Right cardiac atrium (tissue), 5 donors: Measurements from ENCODE around the gene ING5. TPM values are rescaled to one million over a fixed set of nuclear protein-coding genes. Genes with fewer than 3 reads are reported as not detected.

Experiments used
- ATAC-seq, 2 donors: fragments of 200-7000 bp; cut with Tn5 transposase; one replicate each; pipeline versions ENCODE4 v1.8.0 to v1.9.1; 2020; ENCODE audit warnings: moderate library complexity in 2 of 2, mild to moderate bottlenecking in 1 of 2
- DNase-seq, 3 donors: peaks; one replicate each; pipeline ENCODE4 v3.0.0-alpha.2; 2020
- H3K27ac ChIP-seq: one replicate; pipeline ENCODE4 v1.5.1; 2013; ENCODE audit warnings: mild to moderate bottlenecking, low read length, control low read depth, moderate library complexity
- H3K27me3 ChIP-seq: one replicate; pipeline ENCODE4 v1.6.1; 2013; ENCODE audit not compliant: control insufficient read depth, insufficient read depth
- H3K4me1 ChIP-seq: one replicate; pipeline ENCODE4 v1.6.1; 2013; ENCODE audit warnings: low read length; ENCODE audit not compliant: control insufficient read depth, insufficient read depth
- H3K4me3 ChIP-seq: one replicate; pipeline ENCODE4 v1.5.1; 2013; ENCODE audit warnings: low read length, control low read depth
- H3K9me3 ChIP-seq: one replicate; pipeline ENCODE4 v1.6.1; 2013; ENCODE audit warnings: low read length; ENCODE audit not compliant: control insufficient read depth
- WGBS: extraction: QIAGEN DNeasy Blood & Tissue Kit; methylation state at CpG from one replicate; pipeline ENCODE4 v1.1.7; 2013; 5-methylcytosine and 5-hydroxymethylcytosine counted together
- intact Hi-C, 4 donors: fragments of 100-400 bp; cut with DNase I; formaldehyde crosslinking; loops; one replicate each; pipeline versions ENCODE4 v1.11.0 to v1.14.0; 2022 to 2023
- polyA plus RNA-seq: library from polyadenylated mRNA; stranded (reverse); fragments of 200-250 nt; gene quantifications from one replicate; pipeline ENCODE4 v1.2.3, GENCODE V29; 2013
- total RNA-seq, 4 donors: library from RNA; stranded (reverse); fragmentation: NEBNext Ultra II Directional; extraction: Animal tissue kit (Norgen Biotek cat#: 25700); gene quantifications; one replicate each; pipeline ENCODE4 v1.2.1, GENCODE V29; 2021
- donor health status: healthy with polysubstance abuse.
- donor health status: DM: no; HTN: yes; CAD: no.
- donor health status: DM: no; HTN: no; CAD: no.
- donor health status: DM: no; HTN: yes; CAD: no; lungs with severe emphysema.
- donor health status: DM: yes; HTN: yes; CAD: no.

The ING5 gene
- total and polyA plus RNA-seq, 5 donors, result 20.8 to 25.6 (median 21.0) TPM

- Histone ChIP-seq H3K4me1 (no peaks in the 10 kb centered on the region), H3K4me3 (no peak overlapping the region), H3K27me3 (no peaks in the 10 kb centered on the region), H3K9me3 (no peaks in the 10 kb centered on the region), H3K27ac (no peak overlapping the region)
- ATAC-seq (no peak), DNase-seq (peak in 2 of 3 donors; percentile 38 to 49)
- intact Hi-C loops, result no loop called here
- 76% methylated on average over 29 of the region's 29 CpGs for WGBS
Measured at GRCh38 chr2:241773511-241774418, 71.9 kb downstream of the ING5 start.

- H3K27me3 ChIP-seq, result no peaks in the 10 kb centered on the region
- no peak overlapping the region for H3K4me3 ChIP-seq
- DNase-seq, result peak in 2 of 3 donors; percentile 60
- no peak for ATAC-seq
- no peak overlapping the region for H3K27ac ChIP-seq
- no peaks in the 10 kb centered on the region for H3K9me3 ChIP-seq
- 62% methylated on average over 40 of the region's 40 CpGs for WGBS
- intact Hi-C loops, result no loop called here
- H3K4me1 ChIP-seq, result no peaks in the 10 kb centered on the region
Measured at GRCh38 chr2:241774419-241775222, 72.8 kb downstream of the ING5 start.

DNA sequence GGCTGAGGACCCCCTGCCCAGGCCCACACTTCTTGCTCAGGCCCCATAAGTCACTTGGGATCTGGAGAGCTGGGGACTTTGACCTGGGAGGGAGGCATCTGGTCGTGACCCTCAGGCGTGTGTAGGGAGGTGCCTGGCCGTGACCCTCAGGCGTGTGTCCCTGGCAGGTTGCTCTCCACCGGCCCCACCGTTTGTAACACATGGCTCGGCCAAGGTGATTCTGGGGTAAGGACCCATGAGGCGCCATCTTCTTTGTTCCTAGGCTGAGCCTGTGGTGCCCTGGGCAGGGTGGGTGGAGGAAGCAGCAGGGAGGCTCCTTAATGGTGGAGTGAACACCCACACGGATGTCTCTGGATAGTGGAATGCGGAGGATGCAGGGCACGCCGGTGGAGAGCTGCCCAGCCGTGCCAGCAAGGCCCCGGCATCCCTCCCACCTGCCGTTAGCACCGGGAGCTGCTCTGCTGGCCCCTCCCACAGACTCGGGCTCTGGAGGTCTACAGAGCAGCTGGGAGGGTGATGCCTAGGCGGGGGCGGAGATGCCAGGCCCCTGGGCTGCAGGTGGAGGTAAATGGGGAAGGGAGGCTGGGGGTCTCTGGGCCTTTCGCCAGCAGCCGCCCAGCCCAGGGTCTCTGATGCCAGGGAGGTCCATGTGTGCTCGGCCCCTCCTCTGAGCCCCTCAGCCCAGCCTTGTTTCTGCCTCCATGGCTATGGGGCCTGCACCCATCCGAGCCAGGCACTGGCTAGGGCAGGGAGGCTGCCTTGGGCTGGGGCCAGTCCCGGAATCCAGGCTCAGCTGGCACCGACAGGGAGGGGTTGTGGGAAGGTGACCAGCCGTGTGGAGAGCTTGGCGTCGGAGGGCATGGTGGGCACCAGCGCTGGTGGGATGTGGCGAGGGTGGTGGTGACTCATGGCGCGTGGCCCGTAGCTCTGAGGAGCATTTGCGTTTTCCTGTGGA lies 73.7 kb downstream of the ING5 start:
- no peak for ATAC-seq
- 65% methylated on average over 34 of the region's 34 CpGs for WGBS
- no peak overlapping the region for H3K27ac ChIP-seq

DNA sequence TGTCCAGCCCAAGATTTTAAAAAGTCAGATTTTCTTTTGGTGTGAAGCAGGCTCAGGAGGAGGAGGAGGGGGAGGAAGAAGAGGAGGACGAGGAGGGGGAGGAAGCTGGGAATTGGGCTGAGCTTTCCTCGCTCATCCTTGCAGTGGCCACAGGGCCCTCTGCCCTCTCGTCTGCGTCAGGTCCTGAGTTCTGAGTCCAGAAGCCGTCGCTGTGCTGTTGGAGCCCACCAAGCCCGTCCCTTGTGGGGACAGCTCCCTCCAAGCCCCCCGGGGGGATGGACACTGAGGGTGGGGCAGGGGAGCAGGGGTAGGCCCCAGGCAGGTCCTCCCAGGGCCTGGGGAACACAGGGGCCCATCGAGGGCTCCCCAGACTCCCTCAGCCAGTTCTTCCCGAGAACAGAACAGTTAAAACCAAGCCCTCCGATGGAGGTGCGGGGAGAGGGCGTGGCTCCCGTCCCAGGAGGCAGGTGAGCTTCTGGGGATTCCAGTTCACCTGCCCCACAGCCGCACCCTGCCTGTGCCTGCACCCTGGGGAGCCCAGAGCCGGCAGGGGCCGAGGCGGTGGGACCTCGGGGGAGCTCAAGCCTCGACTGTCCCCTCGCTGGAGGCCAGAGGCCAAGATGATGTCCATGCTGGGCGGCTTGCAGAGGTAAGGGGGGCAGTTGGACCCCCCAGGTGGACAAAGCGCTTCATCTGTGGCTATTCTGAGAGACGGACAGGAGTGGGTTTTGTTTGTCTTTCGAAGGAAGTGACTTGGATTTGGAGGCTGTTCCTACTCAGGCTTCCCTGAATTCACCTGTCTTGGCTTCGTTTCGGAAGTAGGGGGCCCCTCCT lies 74.7 kb downstream of the ING5 start, which contains the start of gene GAL3ST2:
Gene GAL3ST2 (plus strand): TSS at position 487 of the 834 bp plus-strand sequence. CDS start 134 bp downstream, at position 621.
- DNase-seq, result peak in 2 of 3 donors; percentile 29 to 37
- intact Hi-C loops, result no loop called here
- H3K27me3 ChIP-seq, result no peaks in the 10 kb centered on the region
- no peak for ATAC-seq
- no peak within 1 kb of the TSS for H3K4me3 ChIP-seq
- H3K4me1 ChIP-seq, result no peaks in the 10 kb centered on the region
- H3K27ac ChIP-seq, result no peak within 1 kb of the TSS
- 77% methylated on average over 27 of the region's 27 CpGs for WGBS
- H3K9me3 ChIP-seq, result no peaks in the 10 kb centered on the region

More for the DNA sequence above, 73.7 kb downstream of the ING5 start:
- intact Hi-C loops, result no loop called here
- Histone ChIP-seq H3K4me3 (no peak overlapping the region), H3K4me1 (no peaks in the 10 kb centered on the region), H3K9me3 (no peaks in the 10 kb centered on the region), H3K27me3 (no peaks in the 10 kb centered on the region)
- peak in 2 of 3 donors; percentile 45 to 48 for DNase-seq

DNA sequence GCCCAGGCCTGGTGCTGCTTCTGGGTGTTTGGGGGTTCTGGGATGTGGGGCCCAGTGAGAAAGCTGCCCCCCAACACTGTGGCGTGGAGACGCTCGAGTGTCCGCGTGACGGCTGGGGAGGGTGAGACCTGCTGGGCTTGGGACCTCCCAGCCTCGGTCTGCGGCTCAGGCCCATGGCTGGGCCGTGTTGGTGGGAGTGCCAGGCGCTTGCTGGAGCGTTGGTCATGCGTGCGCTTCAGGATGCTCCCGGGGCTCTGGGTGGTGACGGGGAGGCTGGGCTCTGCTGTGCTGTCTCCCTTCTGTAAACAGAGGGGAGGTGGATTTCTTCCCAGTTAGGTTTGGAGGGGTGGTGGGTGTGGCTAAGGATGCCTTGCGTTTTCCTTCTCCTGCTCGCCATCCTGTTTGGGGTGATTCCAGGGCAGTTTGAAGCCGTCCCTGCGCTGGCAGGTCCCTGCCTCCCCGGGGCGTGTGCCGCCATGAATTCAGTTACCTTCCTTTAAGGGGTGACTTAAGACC lies 75.4 kb downstream of the ING5 start:
- ATAC-seq (no peak), DNase-seq (peak in 2 of 3 donors; percentile 17 to 18)
- Histone ChIP-seq H3K27me3 (no peaks in the 10 kb centered on the region), H3K4me1 (no peaks in the 10 kb centered on the region), H3K27ac (no peak overlapping the region), H3K9me3 (no peaks in the 10 kb centered on the region), H3K4me3 (no peak overlapping the region)
- intact Hi-C loops, result no loop called here
- WGBS, result 72% methylated on average over 22 of the region's 22 CpGs

GRCh38 chr2:241777686-241778627 lies 76.1 kb downstream of the ING5 start:
- 74% methylated on average over 21 of the region's 21 CpGs for WGBS
- ATAC-seq (no peak), DNase-seq (peak in 2 of 3 donors; percentile 20 to 24)
- intact Hi-C loops, result no loop called here
- H3K9me3 ChIP-seq, result no peaks in the 10 kb centered on the region
- H3K4me1 ChIP-seq, result no peaks in the 10 kb centered on the region
- no peaks in the 10 kb centered on the region for H3K27me3 ChIP-seq
- H3K4me3 ChIP-seq, result no peak overlapping the region
- no peak overlapping the region for H3K27ac ChIP-seq

Other genes starting within 250 kb of the ING5 start
- 100 to 1,000 TPM in 1 of 4 donors, 10 to 100 TPM in 3; 84.7 to 112 (median 95.3) TPM for gene STK25, start 193.5 kb upstream of the ING5 start, total RNA-seq
- 116 TPM for gene STK25, start 193.5 kb upstream of the ING5 start, polyA plus RNA-seq
- 10 to 100 TPM in 1 of 4 donors, 1 to 10 TPM in 3; 2.8 to 15.0 (median 3.9) TPM for gene BOK, start 143.3 kb upstream of the ING5 start, total RNA-seq
- 3.5 TPM for gene BOK, start 143.3 kb upstream of the ING5 start, polyA plus RNA-seq
- 100 to 1,000 TPM in 1 of 4 donors, 10 to 100 TPM in 3; 74.2 to 103 (median 90.3) TPM for gene THAP4, start 64.9 kb upstream of the ING5 start, total RNA-seq
- 126 TPM for gene THAP4, start 64.9 kb upstream of the ING5 start, polyA plus RNA-seq
- 10 to 100 TPM; 46.5 to 53.8 (median 47.5) TPM for gene ATG4B, start 64.3 kb upstream of the ING5 start, total RNA-seq
- gene ATG4B, start 64.3 kb upstream of the ING5 start, polyA plus RNA-seq, result 40.3 TPM
- gene DTYMK, start 15.2 kb upstream of the ING5 start, total RNA-seq, result 10 to 100 TPM in 1 of 4 donors, 1 to 10 TPM in 3; 7.3 to 11.4 (median 9.1) TPM
- gene DTYMK, start 15.2 kb upstream of the ING5 start, polyA plus RNA-seq, result 10.9 TPM
- 10 to 100 TPM; 16.1 to 22.3 (median 18.3) TPM for gene D2HGDH, start 32.6 kb downstream of the ING5 start, total RNA-seq
- 16.0 TPM for gene D2HGDH, start 32.6 kb downstream of the ING5 start, polyA plus RNA-seq
- under 1 TPM in 2 of 4 donors, not detected in 2; 0.23 to 0.29 TPM for gene GAL3ST2, start 74.8 kb downstream of the ING5 start, total RNA-seq
- gene GAL3ST2, start 74.8 kb downstream of the ING5 start, polyA plus RNA-seq, result 0.09 TPM
- gene NEU4, start 107.2 kb downstream of the ING5 start, total RNA-seq, result 1 to 10 TPM in 1 of 4 donors, under 1 TPM in 2, not detected in 1; 0.17 to 1.4 (median 0.84) TPM
- gene NEU4, start 107.2 kb downstream of the ING5 start, polyA plus RNA-seq, result 0.68 TPM
- 1 to 10 TPM; 5.2 to 6.8 (median 5.4) TPM for gene PDCD1, start 156.9 kb downstream of the ING5 start, total RNA-seq
- 7.4 TPM for gene PDCD1, start 156.9 kb downstream of the ING5 start, polyA plus RNA-seq
- not detected for gene RTP5, start 167.7 kb downstream of the ING5 start, total RNA-seq
- gene RTP5, start 167.7 kb downstream of the ING5 start, polyA plus RNA-seq, result 0.05 TPM